HCT116 (cell line): Measurements from ENCODE around the gene ZNF546.

ENCODE experiments used
- CEBPB ChIP-seq: IDR thresholded peaks from 2 replicates; pipeline ENCODE4 v1.6.1; 2012; ENCODE audit warnings: low read depth
- POLR2A ChIP-seq: IDR thresholded peaks from 2 replicates; pipeline ENCODE4 v1.7.0; 2011; ENCODE audit warnings: borderline replicate concordance; ENCODE audit not compliant: insufficient read depth, insufficient read length; ENCODE audit errors: extremely low read depth
- SIN3A ChIP-seq: IDR thresholded peaks from 2 replicates; pipeline ENCODE4 v1.6.1; 2012; ENCODE audit warnings: low read depth

GRCh38 chr19:39983695-39984300, 13.1 kb upstream of the ZNF546 start:
- no peak for TF ChIP-seq SIN3A
- TF ChIP-seq CEBPB, result no peak
- no peak for TF ChIP-seq POLR2A
